GM12878 (cell line): ENCODE results near the gene ZBTB8OS. TPM values are rescaled to one million over a fixed set of nuclear protein-coding genes. Genes with fewer than 3 reads are reported as not detected.

Experiments used
- ATAC-seq: fragments of 200-7000 bp; cut with Tn5 transposase; 3 replicates; pipeline ENCODE4 v1.9.1; 2020; ENCODE audit warnings: mild to moderate bottlenecking, moderate library complexity
- BruUV-seq: library from RNA; stranded (reverse); fragments of 400-500 nt; replicated peaks from 2 replicates; lab custom pipeline; 2021; lab: Mats Ljungman, UMichigan
- CTCF ChIA-PET: fragments of 300-600 bp; sonication (Branson Sonifier 250); formaldehyde crosslinking; extraction: SDS; loops from one replicate; lab custom pipeline; 2021; ENCODE audit warnings: inconsistent platforms; lab: Yijun Ruan, JAX
- POLR2A ChIA-PET: fragments of 350-600 bp; formaldehyde crosslinking; extraction: SDS; loops from one replicate; lab custom pipeline; 2021; ENCODE audit warnings: inconsistent platforms; lab: Charles Lee
- RAD21 ChIA-PET: fragments of 300-600 bp; sonication (Branson Sonifier 250); formaldehyde crosslinking; loops from one replicate; lab custom pipeline; 2023; ENCODE audit warnings: antibody characterized with exemption; ENCODE audit not compliant: unreplicated experiment; lab: Charles Lee
- SMC1A ChIA-PET: fragments of 300-600 bp; sonication (Branson Sonifier 250); formaldehyde crosslinking; loops from one replicate; lab custom pipeline; 2023; ENCODE audit not compliant: unreplicated experiment, uncharacterized antibody; lab: Charles Lee
- DNase-seq: peaks from one replicate; pipeline ENCODE4 v3.0.0-alpha.2; 2011; ENCODE audit warnings: low read depth, low spot score
- FAIRE-seq: peaks from 3 replicates; lab custom pipeline; 2011; peaks lifted over from hg19 to GRCh38; lab: Jason Lieb, UNC
- H2AFZ ChIP-seq: 2 replicates; pipeline ENCODE4 v1.6.0; 2011; ENCODE audit warnings: low read depth, low read length, control low read depth; ENCODE audit not compliant: control insufficient read depth
- H3K27ac ChIP-seq: 2 replicates; pipeline ENCODE4 v1.5.1; 2011; ENCODE audit warnings: control low read depth; ENCODE audit not compliant: control insufficient read depth, insufficient read depth
- H3K27me3 ChIP-seq, 2 experiments: replicated peaks in 1 of 2; 2 replicates each; pipeline versions ENCODE4 v1.6.0 to v1.6.1; 2011; ENCODE audit warnings: low read length in 1 of 2; ENCODE audit not compliant: control insufficient read depth in 2 of 2, insufficient read depth in 2 of 2
- H3K36me3 ChIP-seq, 2 experiments: 2 replicates each; pipeline ENCODE4 v1.5.1; 2011; ENCODE audit warnings: low read length in 1 of 2; ENCODE audit not compliant: control insufficient read depth in 2 of 2, insufficient read depth in 2 of 2
- H3K4me1 ChIP-seq: 2 replicates; pipeline ENCODE4 v1.6.1; 2011; ENCODE audit warnings: mild to moderate bottlenecking, low read length, moderate library complexity, mixed read lengths; ENCODE audit not compliant: control insufficient read depth, insufficient read depth
- H3K4me2 ChIP-seq: 2 replicates; pipeline ENCODE4 v1.6.0; 2011; ENCODE audit warnings: control low read depth; ENCODE audit not compliant: control insufficient read depth, insufficient read depth
- H3K4me3 ChIP-seq: fragments of 200-600 bp; sonication (generic); 2 replicates; pipeline ENCODE4 v1.5.1; 2016
- H3K79me2 ChIP-seq: 2 replicates; pipeline ENCODE4 v1.6.0; 2011; ENCODE audit warnings: low read length; ENCODE audit not compliant: control insufficient read depth, insufficient read depth
- H3K9ac ChIP-seq: 2 replicates; pipeline ENCODE4 v1.8.0; 2011; ENCODE audit warnings: low read length, control low read depth, mixed read lengths; ENCODE audit not compliant: control insufficient read depth, insufficient read depth
- H3K9me3 ChIP-seq: replicated peaks from 3 replicates; pipeline ENCODE4 v1.5.1; 2011; ENCODE audit warnings: mild to moderate bottlenecking, low read length; ENCODE audit not compliant: control insufficient read depth, insufficient read depth
- H4K20me1 ChIP-seq: 2 replicates; pipeline ENCODE4 v1.6.0; 2011; ENCODE audit not compliant: control insufficient read depth, insufficient read depth
- CBX5 ChIP-seq: sonication (generic); IDR thresholded peaks from 2 replicates; pipeline ENCODE4 v1.6.1; 2016; ENCODE audit warnings: low read depth, moderate library complexity, mild to moderate bottlenecking, inconsistent platforms
- CHD1 ChIP-seq: IDR thresholded peaks from 2 replicates; pipeline ENCODE4 v1.6.1; 2012; ENCODE audit warnings: low read depth, low read length, improper control_type of control experiment
- CHD2 ChIP-seq: IDR thresholded peaks from 2 replicates; pipeline ENCODE4 v1.6.1; 2011; ENCODE audit warnings: low read depth, low read length, improper control_type of control experiment, borderline replicate concordance
- JUNB ChIP-seq: IDR thresholded peaks from 2 replicates; pipeline ENCODE4 v1.6.1; 2016; ENCODE audit warnings: antibody characterized with exemption, mild to moderate bottlenecking
- KLF5 ChIP-seq: fragments of 450-650 bp; IDR thresholded peaks from 2 replicates; pipeline ENCODE4 v1.6.1; 2014; ENCODE audit warnings: mild to moderate bottlenecking; ENCODE audit not compliant: partially characterized antibody
- LARP7 ChIP-seq: fragments of 450-650 bp; IDR thresholded peaks from 2 replicates; pipeline ENCODE4 v1.6.1; 2017; ENCODE audit warnings: mild to moderate bottlenecking
- NR2F1 ChIP-seq: fragments of 450-650 bp; conservative IDR thresholded peaks from 2 replicates; pipeline ENCODE4 v1.6.1; 2017; ENCODE audit warnings: mild to moderate bottlenecking
- SUZ12 ChIP-seq: fragments of 200-600 bp; sonication (generic); IDR thresholded peaks from one replicate; pipeline ENCODE4 v1.6.1; 2018; ENCODE audit warnings: antibody characterized with exemption, mild to moderate bottlenecking; ENCODE audit not compliant: unreplicated experiment
- ZNF274 ChIP-seq: IDR thresholded peaks from one replicate; pipeline ENCODE4 v1.8.0; 2011; ENCODE audit not compliant: insufficient read length, insufficient read depth
- WGBS: methylation state at CpG from one replicate; pipeline ENCODE4 v1.1.6; 2016; ENCODE audit warnings: low lambda C conversion rate; ENCODE audit not compliant: insufficient replicate concordance, insufficient coverage; ENCODE audit errors: missing lambda C conversion rate; 5-methylcytosine and 5-hydroxymethylcytosine counted together
- in situ Hi-C: fragments of 300-500 bp; cut with MboI; formaldehyde crosslinking; loops from 9 replicates; pipeline ENCODE4 v1.14.3; 2018; ENCODE audit warnings: mixed read lengths
- intact Hi-C: fragments of 100-400 bp; cut with micrococcal nuclease; formaldehyde crosslinking; loops from one replicate; pipeline ENCODE4 v1.14.2; 2022; ENCODE audit not compliant: unreplicated experiment
- polyA plus RNA-seq, 11 experiments: library from polyadenylated mRNA; depleted of rRNA in 4 of 11; unstranded in 6 of 11; stranded (reverse) in 5 of 11; fragments of >200 nt; fragmentation: Nextera tagmentation in 4 of 11; fragmentation: Illumina TruSeq in 1 of 11; extraction: Ambion mirVana in 4 of 11; extraction: Trizol in 1 of 11; gene quantifications; 1 replicate in 1 of 11; 2 replicates in 10 of 11; pipeline versions ENCODE4 v1.2.1 to v1.2.3, GENCODE V29; 2011 to 2016; ENCODE audit warnings: inconsistent platforms in 2 of 11, missing spikeins in 2 of 11, low read depth in 1 of 11
- total RNA-seq, 4 experiments: library from RNA; depleted of rRNA in 3 of 4; stranded (reverse); fragments of >200 nt in 3 of 4; fragmentation: Illumina TruSeq in 1 of 4; extraction: Trizol in 1 of 4; gene quantifications; 2 replicates each; pipeline versions ENCODE4 v1.2.1 to v1.2.3, GENCODE V29; 2013 to 2021

ZBTB8OS gene
- total and polyA plus RNA-seq, 10 of the 15 experiments (the other 5 are each of a cell fraction or from before 2014, with no cell fraction given), result 77.8 to 350 (median 139) TPM

- Histone ChIP-seq H3K4me1 (peaks cover 3% of the 10 kb centered on the region; the same call in 1 of the 2 replicates), H3K79me2 (peaks cover 84% of the 10 kb centered on the region), H3K9ac (peak overlapping the region; percentile 44; the same call in 1 of the 2 replicates), H3K9me3 (no peaks in the 10 kb centered on the region), H3K36me3 (peaks cover 0 to under 1% of the 10 kb centered on the region in 2 experiments; a peak in 1 of 4 replicates), H4K20me1 (no peaks in the 10 kb centered on the region), H3K4me3 (peak overlapping the region; percentile 89), H2AFZ (no peak overlapping the region), H3K27ac (peak overlapping the region; percentile 50), H3K27me3 (no peaks in the 10 kb centered on the region), H3K4me2 (peak overlapping the region; percentile 77)
- in situ Hi-C loops (no loop called here), intact Hi-C loops (no loop called here)
- CTCF ChIA-PET, result interaction anchor here (1.0 to 2.0 kb wide), 3 partner anchors 20 to 127 kb away, joined by 5 to 7 read pairs (median 5); no protein-coding TSS in a partner anchor
- DNase-seq (no peak), ATAC-seq (no peak), FAIRE-seq (no peak)
- SMC1A ChIA-PET, result interaction anchor here (0.6 to 1.1 kb wide), 4 partner anchors 27 to 169 kb away, joined by 3 to 6 read pairs (median 4); no protein-coding TSS in a partner anchor
- RAD21 ChIA-PET, result interaction anchor here (0.8 to 1.4 kb wide), 3 partner anchors 23 to 127 kb away, joined by 3 to 8 read pairs (median 3); no protein-coding TSS in a partner anchor
- POLR2A ChIA-PET, result interaction anchor here (0.6 to 0.8 kb wide), 4 partner anchors 25 to 1354 kb away, joined by 3 to 4 read pairs (median 3); no protein-coding TSS in a partner anchor
- 3% methylated on average over 5 of the region's 6 CpGs for WGBS
- TF ChIP-seq LARP7 (no peak), JUNB (no peak), NR2F1 (no peak), SUZ12 (no peak), KLF5 (no peak), ZNF274 (no peak), CHD1 (no peak), CBX5 (no peak), CHD2 (no peak)
- BruUV-seq, result no TSS peak
These were observed 2.8 kb downstream of the ZBTB8OS start for GRCh38 chr1:32647308-32648134.
